ENCODE results near the gene ISL2. TPM values are rescaled to one million over a fixed set of nuclear protein-coding genes. Genes with fewer than 3 reads are reported as not detected.

Gene ISL2
- total RNA-seq, 2 donors from 2014 or later, result 0.35 TPM; not detected in 1

GRCh38 chr15:76334438-76335306 lies 1.9 kb upstream of the ISL2 start:
- peak overlapping the region; percentile 82 for H3K4me3 Mint-ChIP-seq
- no peak for ATAC-seq (replicated peaks)
- peaks cover 27% of the 10 kb centered on the region for H3K4me1 Mint-ChIP-seq
- no peaks in the 10 kb centered on the region for H3K9me3 Mint-ChIP-seq
- peaks cover 17% of the 10 kb centered on the region for H3K36me3 Mint-ChIP-seq (ENCODE audit: low read depth)
- no peak overlapping the region for H3K27ac Mint-ChIP-seq
- H3K27me3 Mint-ChIP-seq, result peaks cover 59% of the 10 kb centered on the region

- H3K36me3 Mint-ChIP-seq (ENCODE audit: low read depth), result peaks cover 24% of the 10 kb centered on the region
- H3K4me3 Mint-ChIP-seq, result peak overlapping the region; percentile 82
- H3K27me3 Mint-ChIP-seq, result peaks cover 60% of the 10 kb centered on the region
- H3K9me3 Mint-ChIP-seq, result no peaks in the 10 kb centered on the region
- peaks cover 34% of the 10 kb centered on the region for H3K4me1 Mint-ChIP-seq
- no peak for ATAC-seq (replicated peaks)
- no peak overlapping the region for H3K27ac Mint-ChIP-seq
These were observed 993 bp upstream of the ISL2 start for GRCh38 chr15:76335307-76336253.

- peaks cover 64% of the 10 kb centered on the region for H3K27me3 Mint-ChIP-seq
- no peaks in the 10 kb centered on the region for H3K9me3 Mint-ChIP-seq
- peaks cover 34% of the 10 kb centered on the region for H3K4me1 Mint-ChIP-seq
- peaks cover 32% of the 10 kb centered on the region for H3K36me3 Mint-ChIP-seq (ENCODE audit: low read depth)
- peak overlapping the region; percentile 82 for H3K4me3 Mint-ChIP-seq
- ATAC-seq (replicated peaks), result no peak
- H3K27ac Mint-ChIP-seq, result peak overlapping the region; percentile 55
These were observed 604 bp downstream of the ISL2 start for GRCh38 chr15:76337059-76337695.

- Mint-ChIP-seq H3K9me3 (no peaks in the 10 kb centered on the region), H3K27ac (no peak overlapping the region), H3K36me3 (ENCODE audit: low read depth) (peaks cover 32% of the 10 kb centered on the region), H3K4me1 (peaks cover 34% of the 10 kb centered on the region), H3K27me3 (peaks cover 60% of the 10 kb centered on the region), H3K4me3 (peak overlapping the region; percentile 83)
- no peak for ATAC-seq (replicated peaks)
These were observed 1.3 kb downstream of the ISL2 start for GRCh38 chr15:76337696-76338485.

- H3K4me3 Mint-ChIP-seq, result peak overlapping the region; percentile 83
- H3K9me3 Mint-ChIP-seq, result no peaks in the 10 kb centered on the region
- ATAC-seq (replicated peaks), result no peak
- peaks cover 32% of the 10 kb centered on the region for H3K36me3 Mint-ChIP-seq (ENCODE audit: low read depth)
- peaks cover 67% of the 10 kb centered on the region for H3K27me3 Mint-ChIP-seq
- peaks cover 34% of the 10 kb centered on the region for H3K4me1 Mint-ChIP-seq
- no peak overlapping the region for H3K27ac Mint-ChIP-seq
These were observed 2.1 kb downstream of the ISL2 start for GRCh38 chr15:76338486-76339304.

GRCh38 chr15:76339305-76340197 lies 3.0 kb downstream of the ISL2 start:
- Mint-ChIP-seq H3K36me3 (ENCODE audit: low read depth) (peaks cover 32% of the 10 kb centered on the region), H3K27ac (no peak overlapping the region), H3K4me3 (peak overlapping the region; percentile 83), H3K9me3 (no peaks in the 10 kb centered on the region), H3K27me3 (peaks cover 69% of the 10 kb centered on the region), H3K4me1 (peaks cover 30% of the 10 kb centered on the region)
- ATAC-seq (replicated peaks), result no peak

GRCh38 chr15:76340198-76340802 lies 3.7 kb downstream of the ISL2 start:
- Mint-ChIP-seq H3K9me3 (no peaks in the 10 kb centered on the region), H3K4me3 (peak overlapping the region; percentile 83), H3K27ac (no peak overlapping the region), H3K4me1 (peaks cover 32% of the 10 kb centered on the region), H3K27me3 (peaks cover 70% of the 10 kb centered on the region), H3K36me3 (ENCODE audit: low read depth) (peaks cover 35% of the 10 kb centered on the region)
- no peak for ATAC-seq (replicated peaks)

GRCh38 chr15:76340803-76341365 lies 4.3 kb downstream of the ISL2 start:
- no peak overlapping the region for H3K27ac Mint-ChIP-seq
- H3K36me3 Mint-ChIP-seq (ENCODE audit: low read depth), result peaks cover 35% of the 10 kb centered on the region
- H3K27me3 Mint-ChIP-seq, result peaks cover 69% of the 10 kb centered on the region
- peak; percentile 47 for ATAC-seq (replicated peaks)
- peaks cover 32% of the 10 kb centered on the region for H3K4me1 Mint-ChIP-seq
- no peaks in the 10 kb centered on the region for H3K9me3 Mint-ChIP-seq
- H3K4me3 Mint-ChIP-seq, result peak overlapping the region; percentile 83

- Mint-ChIP-seq H3K27ac (no peak overlapping the region), H3K36me3 (ENCODE audit: low read depth) (peaks cover 34% of the 10 kb centered on the region), H3K9me3 (no peaks in the 10 kb centered on the region), H3K4me1 (peaks cover 30% of the 10 kb centered on the region), H3K27me3 (peaks cover 68% of the 10 kb centered on the region), H3K4me3 (peak overlapping the region; percentile 83)
- no peak for ATAC-seq (replicated peaks)
These were observed 4.9 kb downstream of the ISL2 start for GRCh38 chr15:76341366-76342057.

GRCh38 chr15:76342058-76342381 lies 5.4 kb downstream of the ISL2 start:
- peak overlapping the region; percentile 83 for H3K4me3 Mint-ChIP-seq
- H3K9me3 Mint-ChIP-seq, result no peaks in the 10 kb centered on the region
- H3K4me1 Mint-ChIP-seq, result peaks cover 25% of the 10 kb centered on the region
- no peak overlapping the region for H3K27ac Mint-ChIP-seq
- no peak for ATAC-seq (replicated peaks)
- peaks cover 63% of the 10 kb centered on the region for H3K27me3 Mint-ChIP-seq
- peaks cover 29% of the 10 kb centered on the region for H3K36me3 Mint-ChIP-seq (ENCODE audit: low read depth)

GRCh38 chr15:76342382-76343201 lies 6.0 kb downstream of the ISL2 start:
- ATAC-seq (replicated peaks), result no peak
- Mint-ChIP-seq H3K4me3 (peak overlapping the region; percentile 83), H3K36me3 (ENCODE audit: low read depth) (peaks cover 26% of the 10 kb centered on the region), H3K4me1 (peaks cover 21% of the 10 kb centered on the region), H3K27me3 (peaks cover 59% of the 10 kb centered on the region), H3K9me3 (no peaks in the 10 kb centered on the region), H3K27ac (no peak overlapping the region)

All from activated T-helper 17 cell treated with anti-CD3 and anti-CD28 coated beads, Interleukin-2, amount 50 U/mL, for 72 hours (primary cell).